ENCODE measurements around the gene ANKRD13B. TPM values are rescaled to one million over a fixed set of nuclear protein-coding genes. Genes with fewer than 3 reads are reported as not detected.

Gene ANKRD13B
- total RNA-seq, 2 experiments from 2014 or later: 14.1 to 15.1 TPM

GRCh38 chr17:29569245-29569950 lies 23.5 kb upstream of the ANKRD13B start:
- POLR2A ChIA-PET: interaction anchor here (0.9 to 3.5 kb wide), 3 partner anchors 9 to 48 kb away, joined by 3 to 21 read pairs (median 5); no protein-coding TSS in a partner anchor
- intact Hi-C loops (cut with micrococcal nuclease): loop anchor here (5.0 to 10.0 kb wide), 3 partner anchors 193 to 425 kb away; no protein-coding TSS in a partner anchor
- H3K4me3 Mint-ChIP-seq: peak overlapping the region; percentile 77
- CTCF ChIA-PET: interaction anchor here (1.1 to 7.0 kb wide), 9 partner anchors 10 to 200 kb away, joined by 3 to 60 read pairs (median 7); partner anchors contain the start of gene ANKRD13B
- H3K9me3 Mint-ChIP-seq: no peaks in the 10 kb centered on the region
- H3K36me3 Mint-ChIP-seq: peaks cover 3% of the 10 kb centered on the region
- no peaks in the 10 kb centered on the region for H3K27me3 Mint-ChIP-seq
- H3K27ac Mint-ChIP-seq: peak overlapping the region; percentile 2
- peak; percentile 13 for DNase-seq
- H3K4me1 Mint-ChIP-seq (ENCODE audit: low read depth): peaks cover 32% of the 10 kb centered on the region

- DNase-seq: peak; percentile 7
- ChIA-PET POLR2A (interaction anchor here (1.5 kb wide), 1 partner anchor 47 kb away, joined by 5 read pairs; no protein-coding TSS in a partner anchor), CTCF (interaction anchor here (1.1 to 7.0 kb wide), 5 partner anchors 9 to 48 kb away, joined by 3 to 60 read pairs (median 5); partner anchors contain the start of gene ANKRD13B)
- H3K27ac Mint-ChIP-seq: no peak overlapping the region
- intact Hi-C loops (cut with micrococcal nuclease): no loop called here
- no peaks in the 10 kb centered on the region for H3K27me3 Mint-ChIP-seq
- peaks cover 23% of the 10 kb centered on the region for H3K4me1 Mint-ChIP-seq (ENCODE audit: low read depth)
- H3K4me3 Mint-ChIP-seq: no peak overlapping the region
- no peaks in the 10 kb centered on the region for H3K9me3 Mint-ChIP-seq
- H3K36me3 Mint-ChIP-seq: peaks cover 10% of the 10 kb centered on the region
Measured at GRCh38 chr17:29570521-29570920, 22.4 kb upstream of the ANKRD13B start.

GRCh38 chr17:29571486-29571882 lies 21.4 kb upstream of the ANKRD13B start:
- H3K27ac Mint-ChIP-seq: no peak overlapping the region
- CTCF ChIA-PET: interaction anchor here (0.7 to 7.0 kb wide), 4 partner anchors 28 to 202 kb away, joined by 3 to 60 read pairs (median 10); no protein-coding TSS in a partner anchor
- H3K4me1 Mint-ChIP-seq (ENCODE audit: low read depth): peaks cover 18% of the 10 kb centered on the region
- intact Hi-C loops (cut with micrococcal nuclease): no loop called here
- H3K27me3 Mint-ChIP-seq: no peaks in the 10 kb centered on the region
- no peak overlapping the region for H3K4me3 Mint-ChIP-seq
- DNase-seq: peak; percentile 7
- no peaks in the 10 kb centered on the region for H3K9me3 Mint-ChIP-seq
- H3K36me3 Mint-ChIP-seq: peaks cover 13% of the 10 kb centered on the region
- POLR2A ChIA-PET: interaction anchor here (1.1 kb wide), 1 partner anchor 16 kb away, joined by 3 read pairs; no protein-coding TSS in a partner anchor

- H3K4me3 Mint-ChIP-seq: no peak overlapping the region
- H3K9me3 Mint-ChIP-seq: no peaks in the 10 kb centered on the region
- POLR2A ChIA-PET: interaction anchor here (1.1 kb wide), 1 partner anchor 16 kb away, joined by 3 read pairs; no protein-coding TSS in a partner anchor
- H3K36me3 Mint-ChIP-seq: peaks cover 13% of the 10 kb centered on the region
- CTCF ChIA-PET: interaction anchor here (0.7 to 7.0 kb wide), 9 partner anchors 14 to 217 kb away, joined by 3 to 60 read pairs (median 6); partner anchors contain the start of gene ANKRD13B
- H3K27me3 Mint-ChIP-seq: no peaks in the 10 kb centered on the region
- DNase-seq: peak; percentile 7
- intact Hi-C loops (cut with micrococcal nuclease): no loop called here
- no peak overlapping the region for H3K27ac Mint-ChIP-seq
- peaks cover 18% of the 10 kb centered on the region for H3K4me1 Mint-ChIP-seq (ENCODE audit: low read depth)
Measured at GRCh38 chr17:29571883-29572681, 20.9 kb upstream of the ANKRD13B start.

GRCh38 chr17:29572691-29573557 lies 20.0 kb upstream of the ANKRD13B start:
- POLR2A ChIA-PET: interaction anchor here (1.2 to 1.4 kb wide), 3 partner anchors 15 to 45 kb away, joined by 3 to 4 read pairs (median 4); no protein-coding TSS in a partner anchor
- no peak overlapping the region for H3K27ac Mint-ChIP-seq
- no peaks in the 10 kb centered on the region for H3K27me3 Mint-ChIP-seq
- CTCF ChIA-PET: interaction anchor here (0.9 to 3.2 kb wide), 8 partner anchors 7 to 218 kb away, joined by 3 to 26 read pairs (median 8); partner anchors contain the start of gene ANKRD13B
- peaks cover 18% of the 10 kb centered on the region for H3K4me1 Mint-ChIP-seq (ENCODE audit: low read depth)
- H3K4me3 Mint-ChIP-seq: no peak overlapping the region
- DNase-seq: peak; percentile 70
- no peaks in the 10 kb centered on the region for H3K9me3 Mint-ChIP-seq
- intact Hi-C loops (cut with micrococcal nuclease): no loop called here
- H3K36me3 Mint-ChIP-seq: peaks cover 13% of the 10 kb centered on the region

GRCh38 chr17:29573558-29573869 lies 19.4 kb upstream of the ANKRD13B start:
- H3K36me3 Mint-ChIP-seq: peaks cover 13% of the 10 kb centered on the region
- no peak overlapping the region for H3K4me3 Mint-ChIP-seq
- intact Hi-C loops (cut with micrococcal nuclease): no loop called here
- ChIA-PET POLR2A (interaction anchor here (1.2 to 1.4 kb wide), 3 partner anchors 14 to 45 kb away, joined by 3 to 4 read pairs (median 4); no protein-coding TSS in a partner anchor), CTCF (interaction anchor here (0.9 to 3.2 kb wide), 8 partner anchors 8 to 218 kb away, joined by 3 to 26 read pairs (median 8); partner anchors contain the start of gene ANKRD13B)
- H3K9me3 Mint-ChIP-seq: no peaks in the 10 kb centered on the region
- H3K27ac Mint-ChIP-seq: no peak overlapping the region
- H3K4me1 Mint-ChIP-seq (ENCODE audit: low read depth): peaks cover 18% of the 10 kb centered on the region
- DNase-seq: no peak
- no peaks in the 10 kb centered on the region for H3K27me3 Mint-ChIP-seq

GRCh38 chr17:29573871-29574731 lies 18.8 kb upstream of the ANKRD13B start:
- H3K27ac Mint-ChIP-seq: no peak overlapping the region
- intact Hi-C loops (cut with micrococcal nuclease): no loop called here
- POLR2A ChIA-PET: interaction anchor here (0.9 to 1.4 kb wide), 4 partner anchors 14 to 44 kb away, joined by 3 to 4 read pairs (median 4); no protein-coding TSS in a partner anchor
- H3K4me3 Mint-ChIP-seq: no peak overlapping the region
- no peaks in the 10 kb centered on the region for H3K27me3 Mint-ChIP-seq
- CTCF ChIA-PET: interaction anchor here (0.9 to 3.2 kb wide), 7 partner anchors 9 to 219 kb away, joined by 3 to 26 read pairs (median 11); partner anchors contain the start of gene ANKRD13B
- H3K4me1 Mint-ChIP-seq (ENCODE audit: low read depth): peaks cover 16% of the 10 kb centered on the region
- DNase-seq: no peak
- H3K9me3 Mint-ChIP-seq: no peaks in the 10 kb centered on the region
- H3K36me3 Mint-ChIP-seq: peaks cover 13% of the 10 kb centered on the region

- no peaks in the 10 kb centered on the region for H3K27me3 Mint-ChIP-seq
- H3K9me3 Mint-ChIP-seq: no peaks in the 10 kb centered on the region
- H3K36me3 Mint-ChIP-seq: peaks cover 15% of the 10 kb centered on the region
- H3K27ac Mint-ChIP-seq: peak overlapping the region; percentile 33
- CTCF ChIA-PET: interaction anchor here (3.1 to 3.2 kb wide), 3 partner anchors 17 to 43 kb away, joined by 11 to 26 read pairs (median 15); partner anchors contain the start of gene ANKRD13B
- POLR2A ChIA-PET: interaction anchor here (0.9 kb wide), 1 partner anchor 16 kb away, joined by 3 read pairs; no protein-coding TSS in a partner anchor
- H3K4me3 Mint-ChIP-seq: no peak overlapping the region
- H3K4me1 Mint-ChIP-seq (ENCODE audit: low read depth): peaks cover 12% of the 10 kb centered on the region
- DNase-seq: no peak
- intact Hi-C loops (cut with micrococcal nuclease): no loop called here
Measured at GRCh38 chr17:29574732-29575510, 18.0 kb upstream of the ANKRD13B start.

- Mint-ChIP-seq H3K9me3 (no peaks in the 10 kb centered on the region), H3K4me3 (no peak overlapping the region), H3K36me3 (peaks cover 20% of the 10 kb centered on the region), H3K27ac (no peak overlapping the region), H3K4me1 (ENCODE audit: low read depth) (peaks cover 16% of the 10 kb centered on the region), H3K27me3 (no peaks in the 10 kb centered on the region)
- DNase-seq: no peak
- ChIA-PET CTCF (interaction anchor here (1.3 to 6.9 kb wide), 4 partner anchors 8 to 42 kb away, joined by 7 to 62 read pairs (median 10); partner anchors contain the start of genes ABHD15, ANKRD13B and TP53I13), POLR2A (no interaction called here)
- intact Hi-C loops (cut with micrococcal nuclease): no loop called here
Measured at GRCh38 chr17:29575511-29576213, 17.3 kb upstream of the ANKRD13B start.

All from activated CD4-positive, alpha-beta memory T cell treated with anti-CD3 and anti-CD28 coated beads for 36 hours (primary cell).